SK-N-SH (cell line): Measurements from ENCODE around the gene MTUS2. TPM values are rescaled to one million over a fixed set of nuclear protein-coding genes. Genes with fewer than 3 reads are reported as not detected.

Experiments used
- CTCF ChIA-PET: fragments of 300-600, 350-600 bp; formaldehyde crosslinking; extraction: SDS; loops from one replicate; lab custom pipeline; 2021; lab: Yijun Ruan, JAX
- POLR2A ChIA-PET: fragments of 350-600 bp; sonication (Branson Sonifier 250); formaldehyde crosslinking; extraction: SDS; loops from one replicate; lab custom pipeline; 2020; ENCODE audit warnings: antibody characterized with exemption, inconsistent platforms; lab: Yijun Ruan, JAX
- DNase-seq: peaks from one replicate; pipeline ENCODE4 v3.0.0; 2012
- H2AFZ ChIP-seq: fragments of 200-600 bp; sonication (generic); 2 replicates; pipeline ENCODE4 v1.8.1; 2016; ENCODE audit warnings: antibody characterized with exemption, mild to moderate bottlenecking, low read depth
- H3F3A ChIP-seq: fragments of 200-600 bp; sonication (generic); replicated peaks from 2 replicates; pipeline ENCODE3; 2016; ENCODE audit warnings: antibody characterized with exemption, mild to moderate bottlenecking; ENCODE audit not compliant: insufficient read depth
- H3K27ac ChIP-seq, 2 experiments: fragments of 200-500 bp in 1 of 2; fragments of 200-600 bp in 1 of 2; sonication (Bioruptor generic) in 1 of 2; sonication (generic), shearing (Covaris generic) in 1 of 2; 2 replicates each; pipeline versions ENCODE4 v1.5.1 to v1.6.1; 2014 to 2016; ENCODE audit warnings: low read depth in 2 of 2, inconsistent platforms in 1 of 2, low read length in 1 of 2, mild to moderate bottlenecking in 1 of 2, mixed read lengths in 1 of 2
- H3K27me3 ChIP-seq: fragments of 200-600 bp; sonication (generic), shearing (Covaris generic); 2 replicates; pipeline ENCODE4 v1.6.1; 2016; ENCODE audit warnings: mixed run types; ENCODE audit not compliant: insufficient read depth
- H3K36me3 ChIP-seq, 2 experiments: fragments of 200-500 bp in 1 of 2; fragments of 200-600 bp in 1 of 2; sonication (Bioruptor generic) in 1 of 2; sonication (generic) in 1 of 2; replicated peaks in 1 of 2; 2 replicates each; pipeline versions ENCODE3 to v1.5.1; 2014 to 2016; ENCODE audit warnings: low read length in 1 of 2, mild to moderate bottlenecking in 1 of 2; ENCODE audit not compliant: insufficient read depth in 2 of 2, control insufficient read depth in 1 of 2
- H3K4me1 ChIP-seq, 2 experiments: fragments of 200-500 bp in 1 of 2; fragments of 200-600 bp in 1 of 2; sonication (Bioruptor generic) in 1 of 2; sonication (generic), shearing (Covaris generic) in 1 of 2; 2 replicates each; pipeline versions ENCODE4 v1.5.1 to v1.6.1; 2014 to 2016; ENCODE audit warnings: low read depth in 1 of 2, low read length in 1 of 2, mixed run types in 1 of 2; ENCODE audit not compliant: insufficient read depth in 2 of 2, control insufficient read depth in 1 of 2
- H3K4me2 ChIP-seq: fragments of 200-600 bp; sonication (generic), shearing (Covaris generic); 2 replicates; pipeline ENCODE4 v1.6.1; 2017; ENCODE audit warnings: mixed run types
- H3K4me3 ChIP-seq, 2 experiments: fragments of 200-500 bp in 1 of 2; fragments of 200-600 bp in 1 of 2; sonication (Bioruptor generic) in 1 of 2; sonication (generic), shearing (Covaris generic) in 1 of 2; 2 replicates each; pipeline versions ENCODE4 v1.5.1 to v1.8.1; 2014 to 2016; ENCODE audit warnings: low read depth in 2 of 2, inconsistent platforms in 1 of 2, low read length in 1 of 2, mild to moderate bottlenecking in 1 of 2, mixed read lengths in 1 of 2, moderate library complexity in 1 of 2
- H3K79me2 ChIP-seq: fragments of 200-600 bp; sonication (generic); 2 replicates; pipeline ENCODE4 v1.8.1; 2017; ENCODE audit warnings: mild to moderate bottlenecking; ENCODE audit not compliant: insufficient read depth
- H3K9ac ChIP-seq: fragments of 200-600 bp; sonication (generic); 2 replicates; pipeline ENCODE4 v1.6.1; 2017; ENCODE audit warnings: mixed run types
- H3K9me2 ChIP-seq: fragments of 200-600 bp; sonication (generic); 2 replicates; pipeline ENCODE4 v1.6.1; 2017; ENCODE audit warnings: mixed run types
- H3K9me3 ChIP-seq: fragments of 200-600 bp; sonication (generic); 2 replicates; pipeline ENCODE4 v1.6.1; 2017; ENCODE audit warnings: mixed run types, mild to moderate bottlenecking, moderate library complexity
- H4K20me1 ChIP-seq: fragments of 200-600 bp; sonication (generic); 2 replicates; pipeline ENCODE4 v1.6.1; 2017; ENCODE audit warnings: mild to moderate bottlenecking, mixed run types; ENCODE audit not compliant: insufficient read depth
- CHD2 ChIP-seq: fragments of 150-350 bp; IDR thresholded peaks from 2 replicates; pipeline ENCODE4 v1.6.1; 2018; ENCODE audit warnings: low read length; ENCODE audit not compliant: partially characterized antibody
- CTCF ChIP-seq: fragments of 200-600 bp; sonication (generic); IDR thresholded peaks from 2 replicates; pipeline ENCODE4 v1.6.1; 2017; ENCODE audit warnings: antibody characterized with exemption, mild to moderate bottlenecking, moderate library complexity
- EP300 ChIP-seq, 2 experiments: IDR thresholded peaks; 2 replicates each; pipeline versions ENCODE4 v1.4.0 to v1.6.1; 2012; ENCODE audit warnings: borderline replicate concordance in 1 of 2, low read depth in 1 of 2, low read length in 1 of 2
- EZH2phosphoT487 ChIP-seq: fragments of 200-600 bp; sonication (generic); IDR thresholded peaks from 2 replicates; pipeline ENCODE4 v1.6.1; 2017; ENCODE audit warnings: low read depth, mixed run types, mild to moderate bottlenecking, antibody characterized with exemption, moderate library complexity, borderline replicate concordance
- FOXJ3 ChIP-seq: sonication (generic); formaldehyde crosslinking; IDR thresholded peaks from 2 replicates; pipeline ENCODE4 v1.5.1; 2020; ENCODE audit warnings: mild to moderate bottlenecking, missing genetic modification reagents
- FOXM1 ChIP-seq: IDR thresholded peaks from 2 replicates; pipeline ENCODE4 v1.4.0; 2012; ENCODE audit warnings: low read depth, mild to moderate bottlenecking
- GATA2 ChIP-seq: sonication (generic); formaldehyde crosslinking; IDR thresholded peaks from 2 replicates; pipeline ENCODE4 v1.5.0; 2020; ENCODE audit warnings: mild to moderate bottlenecking, missing genetic modification reagents
- IRF3 ChIP-seq: fragments of 150-350 bp; IDR thresholded peaks from 2 replicates; pipeline ENCODE4 v1.6.1; 2016; ENCODE audit warnings: mild to moderate bottlenecking, low read depth, low read length
- MAX ChIP-seq: IDR thresholded peaks from 2 replicates; pipeline ENCODE4 v1.4.0; 2012; ENCODE audit warnings: low read depth
- MEF2A ChIP-seq: IDR thresholded peaks from 2 replicates; pipeline ENCODE4 v1.4.0; 2012; ENCODE audit warnings: low read depth, borderline replicate concordance
- MXI1 ChIP-seq: IDR thresholded peaks from 2 replicates; pipeline ENCODE4 v1.6.1; 2012; ENCODE audit warnings: mild to moderate bottlenecking, low read depth, low read length, improper control_type of control experiment
- NRF1 ChIP-seq: IDR thresholded peaks from 2 replicates; pipeline ENCODE4 v1.6.1; 2012; ENCODE audit warnings: low read depth, mild to moderate bottlenecking, low read length
- POLR2AphosphoS5 ChIP-seq: IDR thresholded peaks from 2 replicates; pipeline ENCODE4 v1.6.1; 2012; ENCODE audit warnings: low read depth, low read length
- RCOR1 ChIP-seq: fragments of 150-350 bp; IDR thresholded peaks from 2 replicates; pipeline ENCODE4 v1.6.1; 2017; ENCODE audit warnings: antibody characterized with exemption, low read length
- SIN3A ChIP-seq: IDR thresholded peaks from 2 replicates; pipeline ENCODE4 v1.6.1; 2012; ENCODE audit warnings: low read depth, mild to moderate bottlenecking, low read length, moderate library complexity, borderline replicate concordance
- SMC3 ChIP-seq: IDR thresholded peaks from 2 replicates; pipeline ENCODE4 v1.6.1; 2012; ENCODE audit warnings: low read depth, low read length, improper control_type of control experiment
- TAF1 ChIP-seq: IDR thresholded peaks from 2 replicates; pipeline ENCODE4 v1.6.1; 2012; ENCODE audit warnings: low read depth, mild to moderate bottlenecking, low read length, moderate library complexity, borderline replicate concordance
- USF2 ChIP-seq: fragments of 150-350 bp; IDR thresholded peaks from 2 replicates; pipeline ENCODE4 v1.6.1; 2017; ENCODE audit warnings: antibody characterized with exemption, low read length, low read depth, borderline replicate concordance
- YY1 ChIP-seq: IDR thresholded peaks from 2 replicates; pipeline ENCODE4 v1.4.0; 2012; ENCODE audit warnings: low read depth, mild to moderate bottlenecking
- WGBS: methylation state at CpG from one replicate; pipeline ENCODE4 v1.1.6; 2017; ENCODE audit warnings: low lambda C conversion rate; 5-methylcytosine and 5-hydroxymethylcytosine counted together
- polyA plus RNA-seq, 3 experiments: library from polyadenylated mRNA; depleted of rRNA; stranded (reverse); fragments of >200 nt; gene quantifications; 2 replicates each; pipeline ENCODE4 v1.2.3, GENCODE V29; 2012
- TF ChIP-seq, protein P1 (sequence below): IDR thresholded peaks from 2 replicates; pipeline ENCODE4; 2012
- TF ChIP-seq, protein P2 (sequence below): IDR thresholded peaks from 2 replicates; pipeline ENCODE4 v1.4.0; 2012; ENCODE audit warnings: low read depth, borderline replicate concordance

MTUS2 gene
- polyA plus RNA-seq, 1 of the 3 experiments (the other 2 are of a cell fraction): 1.7 TPM

DNA sequence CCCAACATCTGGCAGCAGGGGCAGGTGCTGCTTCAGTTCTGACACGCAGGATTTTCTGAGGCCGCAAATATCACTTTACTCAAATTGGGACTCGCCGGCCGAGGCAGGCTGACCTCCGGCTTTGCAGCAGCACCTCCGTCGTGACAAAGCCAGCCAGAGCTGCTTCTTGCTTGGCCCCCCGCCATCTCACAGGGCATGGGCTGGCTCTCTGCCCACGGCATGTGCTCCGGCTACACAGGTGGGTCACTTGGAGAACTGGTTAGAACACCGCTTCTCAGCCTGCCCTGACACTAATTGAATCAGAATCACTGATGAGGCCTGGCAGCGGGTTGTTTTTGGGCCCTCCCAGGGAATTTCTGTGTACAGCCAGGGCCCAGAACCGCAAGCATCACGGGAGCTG is 663.1 kb downstream of the MTUS2 start:
- H3K27me3 ChIP-seq: no peaks in the 10 kb centered on the region
- TF ChIP-seq CHD2 (peak; percentile 9), MXI1 (peak; percentile 21; the same call in 1 of the 2 replicates), RCOR1 (no peak), POLR2AphosphoS5 (no peak), EP300 (IDR thresholded peaks at IDR 0.05; ENCODE audit: borderline replicate concordance in 1 of 2, low read depth in 1 of 2, low read length in 1 of 2) (no peak), YY1 (no peak), TAF1 (no peak), MAX (no peak), SMC3 (no peak), IRF3 (no peak), USF2 (no peak), GATA2 (CRISPR knock-in tag) (no peak), NRF1 (no peak), MEF2A (no peak), EZH2phosphoT487 (no peak), CTCF (no peak), FOXJ3 (CRISPR knock-in tag) (0 out of 2 replicates have a peak, but pooled peaks have one; percentile 31), FOXM1 (no peak), SIN3A (no peak)
- TF ChIP-seq, protein P1, sequence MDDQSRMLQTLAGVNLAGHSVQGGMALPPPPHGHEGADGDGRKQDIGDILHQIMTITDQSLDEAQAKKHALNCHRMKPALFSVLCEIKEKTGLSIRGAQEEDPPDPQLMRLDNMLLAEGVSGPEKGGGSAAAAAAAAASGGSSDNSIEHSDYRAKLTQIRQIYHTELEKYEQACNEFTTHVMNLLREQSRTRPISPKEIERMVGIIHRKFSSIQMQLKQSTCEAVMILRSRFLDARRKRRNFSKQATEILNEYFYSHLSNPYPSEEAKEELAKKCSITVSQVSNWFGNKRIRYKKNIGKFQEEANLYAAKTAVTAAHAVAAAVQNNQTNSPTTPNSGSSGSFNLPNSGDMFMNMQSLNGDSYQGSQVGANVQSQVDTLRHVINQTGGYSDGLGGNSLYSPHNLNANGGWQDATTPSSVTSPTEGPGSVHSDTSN: no peak
- TF ChIP-seq, protein P2, sequence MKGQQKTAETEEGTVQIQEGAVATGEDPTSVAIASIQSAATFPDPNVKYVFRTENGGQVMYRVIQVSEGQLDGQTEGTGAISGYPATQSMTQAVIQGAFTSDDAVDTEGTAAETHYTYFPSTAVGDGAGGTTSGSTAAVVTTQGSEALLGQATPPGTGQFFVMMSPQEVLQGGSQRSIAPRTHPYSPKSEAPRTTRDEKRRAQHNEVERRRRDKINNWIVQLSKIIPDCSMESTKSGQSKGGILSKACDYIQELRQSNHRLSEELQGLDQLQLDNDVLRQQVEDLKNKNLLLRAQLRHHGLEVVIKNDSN: no peak
- ChIA-PET POLR2A (no interaction called here), CTCF (interaction anchor here (1.1 to 4.9 kb wide), 5 partner anchors 11 to 287 kb away, joined by 3 to 45 read pairs (median 6); no protein-coding TSS in a partner anchor)
- no peaks in the 10 kb centered on the region for H3K9me2 ChIP-seq
- H3K9ac ChIP-seq: no peak overlapping the region
- no peaks in the 10 kb centered on the region for H3K79me2 ChIP-seq
- H3K36me3 ChIP-seq: no peaks in the 10 kb centered on the region
- no peak overlapping the region for H3K4me2 ChIP-seq
- peak; percentile 36 for DNase-seq
- peaks cover 0 to 26% of the 10 kb centered on the region in 2 experiments; a peak in 2 of 4 replicates for H3K4me1 ChIP-seq
- no peaks in the 10 kb centered on the region for H4K20me1 ChIP-seq
- 83% methylated on average over 15 of the region's 15 CpGs for WGBS
- no peaks in the 10 kb centered on the region for H3K9me3 ChIP-seq
- H2AFZ ChIP-seq: no peak overlapping the region
- H3K27ac ChIP-seq: no peak overlapping the region; a peak in 1 of 4 replicates
- H3K4me3 ChIP-seq: no peak overlapping the region
- H3F3A ChIP-seq: no peaks in the 10 kb centered on the region
